GM23338 (cell line): ENCODE results near the gene PORCN. TPM values are rescaled to one million over a fixed set of nuclear protein-coding genes. Genes with fewer than 3 reads are reported as not detected.

Experiments used
- ATAC-seq: fragments of 200-7000 bp; cut with Tn5 transposase; 3 replicates; pipeline ENCODE4 v1.9.1; 2020
- DNase-seq: peaks from one replicate; pipeline ENCODE4 v3.0.0-alpha.2; 2015; ENCODE audit warnings: low spot score
- H2AFZ ChIP-seq: fragments of 200-600 bp; sonication (generic); 2 replicates; pipeline ENCODE4 v1.8.0; 2016; ENCODE audit warnings: antibody characterized with exemption, mild to moderate bottlenecking, moderate library complexity
- H3F3A ChIP-seq: fragments of 200-600 bp; sonication (generic); replicated peaks from 2 replicates; pipeline ENCODE4 v1.8.0; 2017; ENCODE audit warnings: antibody characterized with exemption, mixed run types, low read depth
- H3K27ac ChIP-seq: fragments of 200-600 bp; sonication (generic); 2 replicates; pipeline ENCODE4 v1.6.1; 2016; ENCODE audit warnings: low read depth
- H3K27me3 ChIP-seq: fragments of 200-600 bp; sonication (generic); 2 replicates; pipeline ENCODE4 v1.8.0; 2016; ENCODE audit warnings: mild to moderate bottlenecking, mixed run types, moderate library complexity; ENCODE audit not compliant: insufficient read depth
- H3K36me3 ChIP-seq: fragments of 200-600 bp; sonication (generic); 2 replicates; pipeline ENCODE4 v1.8.0; 2016; ENCODE audit warnings: mild to moderate bottlenecking; ENCODE audit not compliant: insufficient read depth
- H3K4me1 ChIP-seq: fragments of 200-600 bp; sonication (generic); 2 replicates; pipeline ENCODE4 v1.8.0; 2016; ENCODE audit warnings: mild to moderate bottlenecking, moderate library complexity; ENCODE audit not compliant: insufficient read depth
- H3K4me2 ChIP-seq: fragments of 200-600 bp; sonication (generic); 2 replicates; pipeline ENCODE4 v1.7.1; 2017; ENCODE audit warnings: mixed run types
- H3K4me3 ChIP-seq: fragments of 200-600 bp; sonication (generic); 2 replicates; pipeline ENCODE4 v1.6.1; 2016; ENCODE audit warnings: mixed run types
- H3K79me2 ChIP-seq: fragments of 200-600 bp; sonication (generic); replicated peaks from 2 replicates; pipeline ENCODE4 v1.8.0; 2017; ENCODE audit warnings: mild to moderate bottlenecking; ENCODE audit not compliant: insufficient read depth
- H3K9me2 ChIP-seq: fragments of 200-600 bp; sonication (generic); 2 replicates; pipeline ENCODE4 v1.8.0; 2017; ENCODE audit not compliant: insufficient read depth
- H4K20me1 ChIP-seq: fragments of 200-600 bp; sonication (generic); replicated peaks from 2 replicates; pipeline ENCODE4 v1.8.0; 2017; ENCODE audit warnings: mild to moderate bottlenecking; ENCODE audit not compliant: insufficient read depth
- H3K27ac Mint-ChIP-seq: 2 replicates; pipeline ENCODE4 v1.8.0; 2020; ENCODE audit warnings: inconsistent platforms, mild to moderate bottlenecking, moderate library complexity, mixed read lengths
- H3K27me3 Mint-ChIP-seq: 3 replicates; pipeline ENCODE4 v1.8.0; 2022; ENCODE audit warnings: low read depth, mild to moderate bottlenecking, moderate library complexity, mixed read lengths, inconsistent platforms; ENCODE audit not compliant: insufficient read depth, poor library complexity
- H3K36me3 Mint-ChIP-seq: 3 replicates; pipeline ENCODE4 v1.8.0; 2021; ENCODE audit warnings: low read depth, mild to moderate bottlenecking, inconsistent platforms, moderate library complexity, mixed read lengths
- H3K4me1 Mint-ChIP-seq: 3 replicates; pipeline ENCODE4 v1.8.0; 2020; ENCODE audit warnings: mild to moderate bottlenecking, inconsistent platforms, mixed read lengths
- H3K4me3 Mint-ChIP-seq: 3 replicates; pipeline ENCODE4 v1.8.0; 2021; ENCODE audit warnings: moderate library complexity, mild to moderate bottlenecking, inconsistent platforms, mixed read lengths
- H3K9me3 Mint-ChIP-seq: 3 replicates; pipeline ENCODE4 v1.8.0; 2020; ENCODE audit warnings: moderate library complexity, mild to moderate bottlenecking, inconsistent platforms, mixed read lengths
- CREB1 ChIP-seq: fragments of 250-450 bp; sonication (Bioruptor Pico); IDR thresholded peaks from 2 replicates; pipeline ENCODE4 v1.5.0; 2020; ENCODE audit warnings: low read depth, mild to moderate bottlenecking, moderate library complexity
- EZH2 ChIP-seq: fragments of 200-600 bp; sonication (generic); IDR thresholded peaks from one replicate; pipeline ENCODE4 v1.8.0; 2017; ENCODE audit warnings: antibody characterized with exemption, mild to moderate bottlenecking, low read depth; ENCODE audit not compliant: unreplicated experiment
- EZH2phosphoT487 ChIP-seq: fragments of 200-600 bp; sonication (generic); IDR thresholded peaks from one replicate; pipeline ENCODE4 v1.8.1; 2018; ENCODE audit warnings: antibody characterized with exemption; ENCODE audit not compliant: unreplicated experiment
- JUNB ChIP-seq: IDR thresholded peaks from one replicate; pipeline ENCODE4 v1.6.1; 2016; ENCODE audit warnings: antibody characterized with exemption; ENCODE audit not compliant: unreplicated experiment
- NANOG ChIP-seq: IDR thresholded peaks from 2 replicates; pipeline ENCODE4 v1.6.1; 2016; ENCODE audit warnings: antibody characterized with exemption, borderline replicate concordance
- POLR2AphosphoS5 ChIP-seq: IDR thresholded peaks from 2 replicates; pipeline ENCODE4 v1.6.1; 2016; ENCODE audit warnings: antibody characterized with exemption, low read depth
- STAT1 ChIP-seq: IDR thresholded peaks from one replicate; pipeline ENCODE4 v1.6.1; 2016; ENCODE audit warnings: antibody characterized with exemption; ENCODE audit not compliant: unreplicated experiment
- ZNF114 ChIP-seq: fragments of 250-450 bp; sonication (Bioruptor Pico); IDR thresholded peaks from 2 replicates; pipeline ENCODE4 v1.5.0; 2020; ENCODE audit warnings: mild to moderate bottlenecking, moderate library complexity
- ZNF331 ChIP-seq: fragments of 250-450 bp; sonication (Bioruptor Pico); IDR thresholded peaks from 2 replicates; pipeline ENCODE4 v1.5.0; 2020; ENCODE audit warnings: low read depth, mild to moderate bottlenecking, moderate library complexity
- polyA plus RNA-seq: library from polyadenylated mRNA; unstranded; fragments of >200 nt; fragmentation: Nextera tagmentation; extraction: Ambion mirVana; gene quantifications from 2 replicates; pipeline ENCODE4 v1.2.1, GENCODE V29; 2016
- total RNA-seq: library from RNA; depleted of rRNA; stranded (reverse); fragments of >200 nt; shearing (Covaris generic); gene quantifications from 2 replicates; pipeline ENCODE4 v1.2.3, GENCODE V29; 2014
- TF ChIP-seq, protein P1 (sequence below): IDR thresholded peaks from one replicate; pipeline ENCODE4 v1.6.1; 2018; ENCODE audit warnings: antibody characterized with exemption; ENCODE audit not compliant: unreplicated experiment
- TF ChIP-seq, protein P2 (sequence below): IDR thresholded peaks from 2 replicates; pipeline ENCODE4 v1.6.1; 2016; ENCODE audit warnings: antibody characterized with exemption
- TF ChIP-seq, protein P3 (sequence below), 2 experiments: fragments of 200-600 bp in 1 of 2; sonication (generic) in 1 of 2; conservative IDR thresholded peaks; 2 replicates each; pipeline versions ENCODE4 v1.5.1 to v1.6.1; 2016 to 2017; ENCODE audit warnings: antibody characterized with exemption in 2 of 2, low read depth in 2 of 2, mild to moderate bottlenecking in 2 of 2, moderate library complexity in 1 of 2
- TF ChIP-seq, protein P4 (sequence below): fragments of 250-450 bp; sonication (Bioruptor Pico); IDR thresholded peaks from 2 replicates; pipeline ENCODE4 v1.5.0; 2020; ENCODE audit warnings: mild to moderate bottlenecking, moderate library complexity

PORCN gene
- total and polyA plus RNA-seq, 2 experiments from 2014 or later = 19.4 to 28.5 TPM

DNA sequence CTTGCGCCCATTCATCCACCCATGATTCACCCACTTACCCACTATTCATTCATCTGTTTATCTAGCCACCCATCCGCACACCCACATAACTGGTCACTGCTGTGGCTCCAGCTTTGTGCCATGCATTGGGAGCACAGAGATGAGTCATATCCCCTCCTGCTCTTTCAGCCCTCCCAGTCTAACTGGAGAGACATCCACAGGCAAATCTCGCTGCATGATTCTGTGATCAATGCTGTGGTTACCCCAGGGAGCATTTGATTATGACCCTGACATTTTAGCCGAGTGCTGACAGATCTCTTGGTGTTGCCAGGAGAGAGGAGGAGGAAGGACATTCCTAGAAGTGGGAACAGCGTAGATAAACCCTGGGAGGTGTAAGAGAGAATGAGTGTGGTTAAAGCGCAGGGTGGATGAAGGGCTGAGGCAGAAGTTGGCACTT lies 10.4 kb upstream of the PORCN start (continued):
- TF ChIP-seq, protein P1, sequence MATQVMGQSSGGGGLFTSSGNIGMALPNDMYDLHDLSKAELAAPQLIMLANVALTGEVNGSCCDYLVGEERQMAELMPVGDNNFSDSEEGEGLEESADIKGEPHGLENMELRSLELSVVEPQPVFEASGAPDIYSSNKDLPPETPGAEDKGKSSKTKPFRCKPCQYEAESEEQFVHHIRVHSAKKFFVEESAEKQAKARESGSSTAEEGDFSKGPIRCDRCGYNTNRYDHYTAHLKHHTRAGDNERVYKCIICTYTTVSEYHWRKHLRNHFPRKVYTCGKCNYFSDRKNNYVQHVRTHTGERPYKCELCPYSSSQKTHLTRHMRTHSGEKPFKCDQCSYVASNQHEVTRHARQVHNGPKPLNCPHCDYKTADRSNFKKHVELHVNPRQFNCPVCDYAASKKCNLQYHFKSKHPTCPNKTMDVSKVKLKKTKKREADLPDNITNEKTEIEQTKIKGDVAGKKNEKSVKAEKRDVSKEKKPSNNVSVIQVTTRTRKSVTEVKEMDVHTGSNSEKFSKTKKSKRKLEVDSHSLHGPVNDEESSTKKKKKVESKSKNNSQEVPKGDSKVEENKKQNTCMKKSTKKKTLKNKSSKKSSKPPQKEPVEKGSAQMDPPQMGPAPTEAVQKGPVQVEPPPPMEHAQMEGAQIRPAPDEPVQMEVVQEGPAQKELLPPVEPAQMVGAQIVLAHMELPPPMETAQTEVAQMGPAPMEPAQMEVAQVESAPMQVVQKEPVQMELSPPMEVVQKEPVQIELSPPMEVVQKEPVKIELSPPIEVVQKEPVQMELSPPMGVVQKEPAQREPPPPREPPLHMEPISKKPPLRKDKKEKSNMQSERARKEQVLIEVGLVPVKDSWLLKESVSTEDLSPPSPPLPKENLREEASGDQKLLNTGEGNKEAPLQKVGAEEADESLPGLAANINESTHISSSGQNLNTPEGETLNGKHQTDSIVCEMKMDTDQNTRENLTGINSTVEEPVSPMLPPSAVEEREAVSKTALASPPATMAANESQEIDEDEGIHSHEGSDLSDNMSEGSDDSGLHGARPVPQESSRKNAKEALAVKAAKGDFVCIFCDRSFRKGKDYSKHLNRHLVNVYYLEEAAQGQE = no peak
- TF ChIP-seq JUNB = no peak
- no peak for TF ChIP-seq CREB1 (CRISPR knock-in tag)
- TF ChIP-seq ZNF114 (CRISPR knock-in tag) = no peak
- TF ChIP-seq, protein P2, sequence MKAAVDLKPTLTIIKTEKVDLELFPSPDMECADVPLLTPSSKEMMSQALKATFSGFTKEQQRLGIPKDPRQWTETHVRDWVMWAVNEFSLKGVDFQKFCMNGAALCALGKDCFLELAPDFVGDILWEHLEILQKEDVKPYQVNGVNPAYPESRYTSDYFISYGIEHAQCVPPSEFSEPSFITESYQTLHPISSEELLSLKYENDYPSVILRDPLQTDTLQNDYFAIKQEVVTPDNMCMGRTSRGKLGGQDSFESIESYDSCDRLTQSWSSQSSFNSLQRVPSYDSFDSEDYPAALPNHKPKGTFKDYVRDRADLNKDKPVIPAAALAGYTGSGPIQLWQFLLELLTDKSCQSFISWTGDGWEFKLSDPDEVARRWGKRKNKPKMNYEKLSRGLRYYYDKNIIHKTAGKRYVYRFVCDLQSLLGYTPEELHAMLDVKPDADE = no peak
- no peak for TF ChIP-seq EZH2phosphoT487
- no peak for TF ChIP-seq POLR2AphosphoS5
- TF ChIP-seq ZNF331 (CRISPR knock-in tag) = no peak
- no peak for TF ChIP-seq EZH2
- no peak for TF ChIP-seq STAT1
- TF ChIP-seq, protein P3, sequence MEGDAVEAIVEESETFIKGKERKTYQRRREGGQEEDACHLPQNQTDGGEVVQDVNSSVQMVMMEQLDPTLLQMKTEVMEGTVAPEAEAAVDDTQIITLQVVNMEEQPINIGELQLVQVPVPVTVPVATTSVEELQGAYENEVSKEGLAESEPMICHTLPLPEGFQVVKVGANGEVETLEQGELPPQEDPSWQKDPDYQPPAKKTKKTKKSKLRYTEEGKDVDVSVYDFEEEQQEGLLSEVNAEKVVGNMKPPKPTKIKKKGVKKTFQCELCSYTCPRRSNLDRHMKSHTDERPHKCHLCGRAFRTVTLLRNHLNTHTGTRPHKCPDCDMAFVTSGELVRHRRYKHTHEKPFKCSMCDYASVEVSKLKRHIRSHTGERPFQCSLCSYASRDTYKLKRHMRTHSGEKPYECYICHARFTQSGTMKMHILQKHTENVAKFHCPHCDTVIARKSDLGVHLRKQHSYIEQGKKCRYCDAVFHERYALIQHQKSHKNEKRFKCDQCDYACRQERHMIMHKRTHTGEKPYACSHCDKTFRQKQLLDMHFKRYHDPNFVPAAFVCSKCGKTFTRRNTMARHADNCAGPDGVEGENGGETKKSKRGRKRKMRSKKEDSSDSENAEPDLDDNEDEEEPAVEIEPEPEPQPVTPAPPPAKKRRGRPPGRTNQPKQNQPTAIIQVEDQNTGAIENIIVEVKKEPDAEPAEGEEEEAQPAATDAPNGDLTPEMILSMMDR (conservative IDR thresholded peaks at IDR 0.05; ENCODE audit: low read depth in 2 of 2) = no peak
- no peak for TF ChIP-seq NANOG

DNA sequence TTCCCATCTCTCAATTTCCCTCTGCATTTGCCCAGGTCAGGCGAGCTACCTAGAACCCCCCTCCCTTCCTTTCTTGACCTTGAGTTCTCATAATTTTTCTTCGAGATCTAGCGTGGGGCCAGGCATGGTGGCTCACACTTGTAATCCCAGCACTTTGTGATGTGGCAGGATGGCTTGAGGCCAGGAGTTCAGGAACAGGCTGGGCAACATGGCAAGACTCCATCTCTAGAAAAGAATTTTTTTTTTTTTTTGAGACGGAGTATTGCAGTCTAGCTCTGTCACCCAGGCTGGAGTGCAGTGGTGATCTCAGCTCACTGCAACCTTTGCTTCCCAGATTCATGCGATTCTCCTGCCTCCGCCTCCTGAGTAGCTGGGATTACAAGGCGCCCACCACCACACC lies 4.5 kb upstream of the PORCN start:
- H4K20me1 ChIP-seq = no peaks in the 10 kb centered on the region
- H3K4me3 ChIP-seq = no peak overlapping the region
- no peak for TF ChIP-seq ZNF331 (CRISPR knock-in tag)
- TF ChIP-seq, protein P4, sequence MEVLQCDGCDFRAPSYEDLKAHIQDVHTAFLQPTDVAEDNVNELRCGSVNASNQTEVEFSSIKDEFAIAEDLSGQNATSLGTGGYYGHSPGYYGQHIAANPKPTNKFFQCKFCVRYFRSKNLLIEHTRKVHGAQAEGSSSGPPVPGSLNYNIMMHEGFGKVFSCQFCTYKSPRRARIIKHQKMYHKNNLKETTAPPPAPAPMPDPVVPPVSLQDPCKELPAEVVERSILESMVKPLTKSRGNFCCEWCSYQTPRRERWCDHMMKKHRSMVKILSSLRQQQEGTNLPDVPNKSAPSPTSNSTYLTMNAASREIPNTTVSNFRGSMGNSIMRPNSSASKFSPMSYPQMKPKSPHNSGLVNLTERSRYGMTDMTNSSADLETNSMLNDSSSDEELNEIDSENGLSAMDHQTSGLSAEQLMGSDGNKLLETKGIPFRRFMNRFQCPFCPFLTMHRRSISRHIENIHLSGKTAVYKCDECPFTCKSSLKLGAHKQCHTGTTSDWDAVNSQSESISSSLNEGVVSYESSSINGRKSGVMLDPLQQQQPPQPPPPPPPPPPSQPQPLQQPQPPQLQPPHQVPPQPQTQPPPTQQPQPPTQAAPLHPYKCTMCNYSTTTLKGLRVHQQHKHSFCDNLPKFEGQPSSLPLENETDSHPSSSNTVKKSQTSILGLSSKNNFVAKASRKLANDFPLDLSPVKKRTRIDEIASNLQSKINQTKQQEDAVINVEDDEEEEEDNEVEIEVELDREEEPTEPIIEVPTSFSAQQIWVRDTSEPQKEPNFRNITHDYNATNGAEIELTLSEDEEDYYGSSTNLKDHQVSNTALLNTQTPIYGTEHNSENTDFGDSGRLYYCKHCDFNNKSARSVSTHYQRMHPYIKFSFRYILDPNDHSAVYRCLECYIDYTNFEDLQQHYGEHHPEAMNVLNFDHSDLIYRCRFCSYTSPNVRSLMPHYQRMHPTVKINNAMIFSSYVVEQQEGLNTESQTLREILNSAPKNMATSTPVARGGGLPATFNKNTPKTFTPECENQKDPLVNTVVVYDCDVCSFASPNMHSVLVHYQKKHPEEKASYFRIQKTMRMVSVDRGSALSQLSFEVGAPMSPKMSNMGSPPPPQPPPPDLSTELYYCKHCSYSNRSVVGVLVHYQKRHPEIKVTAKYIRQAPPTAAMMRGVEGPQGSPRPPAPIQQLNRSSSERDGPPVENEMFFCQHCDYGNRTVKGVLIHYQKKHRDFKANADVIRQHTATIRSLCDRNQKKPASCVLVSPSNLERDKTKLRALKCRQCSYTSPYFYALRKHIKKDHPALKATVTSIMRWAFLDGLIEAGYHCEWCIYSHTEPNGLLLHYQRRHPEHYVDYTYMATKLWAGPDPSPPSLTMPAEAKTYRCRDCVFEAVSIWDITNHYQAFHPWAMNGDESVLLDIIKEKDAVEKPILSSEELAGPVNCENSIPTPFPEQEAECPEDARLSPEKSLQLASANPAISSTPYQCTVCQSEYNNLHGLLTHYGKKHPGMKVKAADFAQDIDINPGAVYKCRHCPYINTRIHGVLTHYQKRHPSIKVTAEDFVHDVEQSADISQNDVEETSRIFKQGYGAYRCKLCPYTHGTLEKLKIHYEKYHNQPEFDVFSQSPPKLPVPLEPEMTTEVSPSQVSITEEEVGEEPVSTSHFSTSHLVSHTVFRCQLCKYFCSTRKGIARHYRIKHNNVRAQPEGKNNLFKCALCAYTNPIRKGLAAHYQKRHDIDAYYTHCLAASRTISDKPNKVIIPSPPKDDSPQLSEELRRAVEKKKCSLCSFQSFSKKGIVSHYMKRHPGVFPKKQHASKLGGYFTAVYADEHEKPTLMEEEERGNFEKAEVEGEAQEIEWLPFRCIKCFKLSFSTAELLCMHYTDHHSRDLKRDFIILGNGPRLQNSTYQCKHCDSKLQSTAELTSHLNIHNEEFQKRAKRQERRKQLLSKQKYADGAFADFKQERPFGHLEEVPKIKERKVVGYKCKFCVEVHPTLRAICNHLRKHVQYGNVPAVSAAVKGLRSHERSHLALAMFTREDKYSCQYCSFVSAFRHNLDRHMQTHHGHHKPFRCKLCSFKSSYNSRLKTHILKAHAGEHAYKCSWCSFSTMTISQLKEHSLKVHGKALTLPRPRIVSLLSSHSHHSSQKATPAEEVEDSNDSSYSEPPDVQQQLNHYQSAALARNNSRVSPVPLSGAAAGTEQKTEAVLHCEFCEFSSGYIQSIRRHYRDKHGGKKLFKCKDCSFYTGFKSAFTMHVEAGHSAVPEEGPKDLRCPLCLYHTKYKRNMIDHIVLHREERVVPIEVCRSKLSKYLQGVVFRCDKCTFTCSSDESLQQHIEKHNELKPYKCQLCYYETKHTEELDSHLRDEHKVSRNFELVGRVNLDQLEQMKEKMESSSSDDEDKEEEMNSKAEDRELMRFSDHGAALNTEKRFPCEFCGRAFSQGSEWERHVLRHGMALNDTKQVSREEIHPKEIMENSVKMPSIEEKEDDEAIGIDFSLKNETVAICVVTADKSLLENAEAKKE (CRISPR knock-in tag) = no peak
- TF ChIP-seq EZH2phosphoT487 = no peak
- no peak for TF ChIP-seq NANOG

More for the DNA sequence above, 4.5 kb upstream of the PORCN start:
- Mint-ChIP-seq H3K27me3 (no peaks in the 10 kb centered on the region), H3K4me1 (no peaks in the 10 kb centered on the region), H3K9me3 (no peaks in the 10 kb centered on the region), H3K27ac (no peak overlapping the region), H3K4me3 (no peak overlapping the region), H3K36me3 (no peaks in the 10 kb centered on the region)
- Histone ChIP-seq H3K4me1 (no peaks in the 10 kb centered on the region), H3K36me3 (no peaks in the 10 kb centered on the region), H3K9me2 (no peaks in the 10 kb centered on the region), H3K79me2 (no peaks in the 10 kb centered on the region), H3F3A (no peaks in the 10 kb centered on the region), H3K27me3 (no peaks in the 10 kb centered on the region), H2AFZ (no peak overlapping the region), H3K4me2 (no peak overlapping the region), H3K27ac (no peak overlapping the region)
- ATAC-seq (no peak), DNase-seq (no peak)
